Right lobe of liver (tissue), 4 donors: ENCODE results near the gene HBB.

Experiments
- CTCF ChIP-seq, 4 donors: fragments of 200-600 bp in 3 of 4; fragments of 450-650 bp in 1 of 4; IDR thresholded peaks; one replicate each; pipeline versions ENCODE4 v1.5.1 to v1.8.0; 2016 to 2022; ENCODE audit warnings: antibody characterized with exemption in 4 of 4, mild to moderate bottlenecking in 2 of 4
- POLR2A ChIP-seq: fragments of 450-650 bp; IDR thresholded peaks from one replicate; pipeline ENCODE4 v1.6.1; 2017; ENCODE audit warnings: antibody characterized with exemption, mild to moderate bottlenecking
- donor health status: DM: no; HTN: no; CAD: no.
- donor health status: DM: no; HTN: no; CAD: no.
- donor health status: DM: no; HTN: yes; CAD: no.

- TF ChIP-seq CTCF (IDR thresholded peaks at IDR 0.05) = no peak
- TF ChIP-seq POLR2A = no peak
These were observed 15.3 kb upstream of the HBB start for GRCh38 chr11:5242208-5242607.
